ENCODE data around the gene WNK4.
A peak's percentile ranks its signal among the peaks of the same experiment; 100 is the strongest.

Gene WNK4

DNA sequence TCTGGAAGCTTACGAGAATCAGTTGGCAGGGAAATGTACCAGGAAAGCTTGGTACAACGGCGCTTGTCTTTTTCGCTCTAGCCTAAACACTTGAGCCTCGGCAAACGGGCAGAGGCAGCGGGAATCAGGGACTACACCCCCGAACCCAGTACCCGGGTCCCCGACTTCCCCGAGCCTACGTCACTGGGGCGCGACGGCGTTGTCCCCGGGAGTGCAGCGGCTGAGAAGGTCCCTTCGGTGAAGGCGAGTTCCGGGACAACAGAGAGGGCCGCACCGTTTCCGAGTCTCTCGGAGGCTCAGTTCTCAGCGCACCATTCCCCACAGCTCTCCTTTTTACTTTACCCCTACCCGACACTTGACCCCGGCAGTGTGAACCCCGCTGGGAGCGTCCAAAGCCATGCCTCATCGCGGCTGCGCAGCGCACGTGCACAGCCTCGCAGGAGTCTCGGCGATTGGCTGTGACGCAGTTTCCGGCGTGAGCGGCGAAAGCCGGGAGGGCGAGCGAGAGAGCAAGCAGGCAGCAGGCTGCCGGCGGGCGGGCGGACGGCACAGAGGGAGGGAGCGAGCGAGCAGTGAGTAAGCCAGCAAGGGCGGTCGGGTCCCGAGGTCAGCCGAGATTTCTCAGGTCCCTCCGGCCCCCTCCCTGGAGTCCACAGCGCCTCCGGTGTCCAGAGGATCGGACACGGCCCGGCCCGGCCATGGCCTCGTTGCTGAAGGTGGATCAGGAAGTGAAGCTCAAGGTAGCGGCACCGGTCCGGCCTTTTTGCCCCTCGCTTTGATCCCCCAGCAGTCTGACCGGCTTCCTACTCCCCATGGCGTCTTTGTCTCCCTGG is 52.7 kb downstream of the WNK4 start, which contains the start of gene PSME3:
Gene PSME3 (plus strand): TSS at position 464 of the 833 bp plus-strand sequence. CDS start 235 bp downstream, at position 699.
- peak; percentile 75 to 85 for DNase-seq (ENCODE audit: extremely low read depth in 1 of 2, low read depth in 1 of 2)

DNA sequence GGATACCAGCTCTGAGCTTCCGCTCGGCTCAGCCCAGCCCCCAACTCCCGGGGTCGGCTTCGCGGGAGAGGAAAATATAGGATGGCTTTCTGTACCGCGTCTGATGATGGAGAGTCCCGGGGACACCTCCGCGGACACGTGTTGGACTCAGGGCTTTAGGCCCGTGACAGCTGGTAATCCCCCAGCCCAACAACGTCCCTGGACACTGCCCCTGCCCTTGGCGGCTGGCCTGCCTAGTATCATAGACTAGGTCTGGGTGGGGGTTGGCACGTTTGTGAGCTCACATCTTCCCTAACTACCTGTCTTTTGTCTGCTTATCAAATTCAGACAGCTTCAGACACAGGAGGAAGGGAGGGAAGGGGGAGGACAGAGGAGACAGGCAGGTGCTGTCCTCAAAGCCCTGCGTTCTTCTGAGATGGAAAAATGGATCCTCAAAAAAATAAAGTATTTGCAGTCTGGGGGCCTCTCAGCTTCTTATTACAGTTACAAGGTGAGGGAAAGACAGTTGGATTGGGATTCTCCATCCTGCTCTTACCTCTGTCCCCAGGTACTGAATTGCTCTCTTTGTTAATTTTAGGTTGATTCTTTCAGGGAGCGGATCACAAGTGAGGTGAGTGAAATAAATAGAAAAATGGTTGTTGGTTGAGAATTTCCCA is 53.5 kb downstream of the WNK4 start:
- DNase-seq (ENCODE audit: extremely low read depth in 1 of 2, low read depth in 1 of 2): no peak

DNA sequence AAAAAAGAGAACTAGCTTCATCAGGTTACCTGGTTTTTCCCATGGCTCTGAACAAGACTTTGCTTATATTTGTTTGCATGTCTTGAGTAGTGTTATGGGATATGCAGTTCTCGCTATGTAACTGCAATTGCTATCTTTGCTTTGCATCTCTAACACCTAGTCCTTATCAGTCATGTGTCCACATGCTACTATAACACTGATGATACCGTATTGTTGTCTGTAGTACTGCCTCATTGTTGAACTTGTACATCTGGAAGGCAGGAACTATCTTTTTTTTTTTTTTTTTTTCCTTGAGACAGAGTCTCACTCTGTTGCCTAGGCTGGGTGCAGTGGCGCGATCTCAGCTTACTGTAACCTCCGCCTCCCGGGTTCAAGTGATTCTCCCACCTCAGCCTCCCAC is 55.3 kb downstream of the WNK4 start:
- no peak for DNase-seq (ENCODE audit: extremely low read depth in 1 of 2, low read depth in 1 of 2)

DNA sequence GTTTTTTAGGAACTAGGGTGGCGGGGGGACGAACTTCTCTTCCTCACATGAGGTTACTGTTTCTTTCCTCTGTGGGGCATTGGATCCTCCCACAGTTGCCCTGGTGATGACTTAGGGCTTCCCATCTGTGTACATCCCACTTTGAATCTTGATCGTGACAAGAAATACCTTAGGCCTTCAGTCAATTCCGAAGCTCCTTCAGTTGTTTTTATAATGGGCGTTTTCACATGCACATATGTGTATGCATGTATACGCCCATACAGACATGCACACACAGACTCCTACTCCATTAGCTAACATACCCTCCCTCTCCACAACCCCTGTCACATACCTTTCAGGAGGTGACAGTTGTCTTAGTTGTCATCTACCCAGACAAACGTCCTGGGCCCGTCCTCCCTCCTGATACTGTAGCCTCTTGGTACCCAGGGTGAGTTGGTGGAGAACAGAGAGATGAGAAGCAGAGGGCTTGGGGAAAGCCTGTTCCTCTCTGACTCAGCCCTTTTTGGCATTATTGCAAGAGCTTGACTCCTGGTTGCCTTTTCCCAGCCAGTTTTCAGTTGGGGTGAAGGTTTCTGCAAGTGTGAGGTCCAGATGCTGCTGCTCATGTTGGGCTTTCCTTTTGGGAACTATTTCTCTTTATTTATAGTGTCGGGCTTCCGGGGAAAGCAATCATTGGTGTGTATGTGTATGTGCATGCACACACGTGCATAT is 61.7 kb downstream of the WNK4 start:
- no peak for DNase-seq (ENCODE audit: extremely low read depth in 1 of 2, low read depth in 1 of 2)

DNA sequence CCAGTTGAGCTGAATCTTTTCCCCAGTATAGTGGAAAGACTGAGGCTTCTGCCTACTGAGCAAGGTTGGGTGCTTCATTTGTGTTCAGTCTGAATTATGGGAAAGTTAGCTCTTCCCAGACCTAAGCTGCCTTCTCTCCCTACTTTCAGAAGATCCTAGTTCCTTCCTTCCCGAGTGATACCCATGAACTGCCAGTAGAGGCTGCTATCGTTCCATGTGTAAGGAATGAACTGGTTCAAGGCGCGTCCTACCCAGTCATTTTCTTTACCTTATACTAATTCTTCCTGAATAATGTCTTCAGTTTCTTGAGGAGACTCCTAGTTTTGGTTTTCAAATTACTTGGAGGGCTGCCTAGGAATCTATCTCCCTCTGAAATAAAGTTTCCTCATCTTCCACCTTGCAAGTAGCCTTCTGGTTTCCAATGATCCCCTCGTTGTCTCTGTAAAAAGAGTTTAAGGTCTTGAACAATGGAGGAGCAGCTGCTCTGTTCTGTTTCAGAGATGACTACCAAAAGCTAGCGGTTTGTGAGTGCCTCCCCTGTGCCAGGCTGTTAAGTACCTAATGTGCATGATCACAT is 63.0 kb downstream of the WNK4 start:
- DNase-seq (ENCODE audit: extremely low read depth in 1 of 2, low read depth in 1 of 2): no peak

DNA sequence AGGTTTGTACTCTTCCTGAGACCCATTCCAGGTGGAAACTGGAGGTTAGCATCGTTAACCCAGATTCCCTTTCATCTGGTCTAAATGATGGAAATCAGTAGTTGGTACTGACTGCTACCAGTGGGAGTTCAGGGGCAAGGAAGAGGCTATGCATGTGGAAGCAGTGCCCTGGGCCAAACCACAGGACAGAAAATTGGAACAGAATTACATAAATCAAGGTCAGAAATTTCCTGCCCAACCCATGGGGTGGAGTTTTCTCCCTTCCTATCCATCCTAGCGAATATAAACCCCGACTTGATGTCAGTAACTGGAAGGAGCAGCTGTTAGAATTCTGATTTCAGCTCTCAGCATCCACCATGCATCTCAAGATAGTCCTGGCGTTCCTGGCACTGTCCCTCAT is 63.9 kb downstream of the WNK4 start, which contains the start of gene AOC2:
Gene AOC2 (plus strand): TSS at position 310 of the 400 bp plus-strand sequence. CDS start 47 bp downstream, at position 357.
- no peak for DNase-seq (ENCODE audit: extremely low read depth in 1 of 2, low read depth in 1 of 2)

DNA sequence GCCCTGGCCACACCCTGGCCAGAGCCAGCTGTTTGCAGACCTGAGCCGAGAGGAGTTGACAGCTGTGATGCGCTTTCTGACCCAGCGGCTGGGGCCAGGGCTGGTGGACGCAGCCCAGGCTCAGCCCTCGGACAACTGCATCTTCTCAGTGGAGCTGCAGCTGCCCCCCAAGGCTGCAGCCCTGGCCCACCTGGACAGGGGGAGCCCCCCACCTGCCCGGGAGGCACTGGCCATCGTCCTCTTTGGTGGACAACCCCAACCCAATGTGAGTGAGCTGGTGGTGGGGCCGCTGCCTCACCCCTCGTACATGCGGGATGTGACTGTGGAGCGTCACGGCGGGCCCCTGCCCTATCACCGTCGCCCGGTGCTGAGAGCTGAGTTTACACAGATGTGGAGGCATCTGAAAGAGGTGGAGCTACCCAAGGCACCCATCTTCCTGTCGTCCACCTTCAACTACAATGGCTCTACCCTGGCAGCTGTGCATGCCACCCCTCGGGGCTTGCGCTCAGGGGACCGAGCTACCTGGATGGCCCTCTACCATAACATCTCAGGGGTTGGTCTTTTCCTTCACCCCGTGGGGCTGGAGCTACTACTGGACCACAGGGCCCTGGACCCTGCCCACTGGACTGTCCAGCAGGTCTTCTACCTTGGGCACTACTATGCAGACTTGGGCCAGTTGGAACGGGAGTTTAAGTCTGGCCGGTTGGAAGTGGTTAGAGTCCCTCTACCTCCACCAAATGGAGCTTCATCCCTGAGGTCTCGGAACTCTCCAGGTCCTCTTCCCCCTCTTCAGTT is 64.5 kb downstream of the WNK4 start:
- DNase-seq (ENCODE audit: extremely low read depth in 1 of 2, low read depth in 1 of 2): no peak

DNA sequence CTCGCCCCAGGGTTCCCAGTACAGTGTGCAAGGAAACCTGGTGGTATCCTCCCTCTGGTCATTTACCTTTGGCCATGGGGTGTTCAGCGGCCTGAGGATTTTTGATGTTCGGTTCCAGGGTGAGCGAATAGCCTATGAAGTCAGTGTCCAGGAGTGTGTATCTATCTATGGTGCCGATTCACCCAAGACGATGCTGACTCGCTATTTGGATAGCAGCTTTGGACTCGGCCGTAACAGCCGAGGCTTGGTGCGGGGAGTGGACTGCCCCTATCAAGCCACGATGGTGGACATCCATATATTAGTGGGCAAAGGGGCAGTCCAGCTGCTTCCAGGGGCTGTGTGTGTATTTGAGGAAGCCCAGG is 65.1 kb downstream of the WNK4 start:
- DNase-seq (ENCODE audit: extremely low read depth in 1 of 2, low read depth in 1 of 2): no peak

DNA sequence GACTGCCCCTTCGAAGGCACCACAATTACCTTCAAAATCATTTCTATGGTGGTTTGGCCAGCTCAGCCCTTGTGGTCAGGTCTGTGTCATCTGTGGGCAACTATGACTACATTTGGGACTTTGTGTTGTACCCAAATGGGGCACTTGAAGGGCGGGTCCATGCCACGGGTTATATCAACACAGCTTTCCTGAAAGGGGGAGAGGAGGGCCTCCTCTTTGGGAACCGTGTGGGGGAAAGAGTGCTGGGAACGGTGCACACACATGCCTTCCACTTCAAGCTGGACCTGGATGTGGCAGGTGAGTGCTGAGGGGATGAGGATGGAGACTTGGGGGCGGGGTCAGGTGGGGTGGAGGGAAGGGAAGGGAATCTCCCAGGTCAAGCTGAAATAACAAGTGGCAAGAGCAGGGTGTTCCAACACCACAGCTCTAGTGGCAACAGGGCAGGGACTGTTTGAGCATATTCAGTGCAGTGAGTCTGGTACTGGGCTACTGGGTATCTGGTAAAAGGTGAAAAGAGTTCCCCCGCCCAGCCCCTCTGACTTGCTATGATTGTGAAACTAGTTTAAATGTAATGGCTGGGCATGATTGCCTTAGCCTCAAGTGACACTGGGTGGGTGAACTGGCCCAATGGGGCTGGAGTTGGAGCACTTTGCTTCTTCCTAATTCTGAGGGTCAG is 65.6 kb downstream of the WNK4 start:
- no peak for DNase-seq (ENCODE audit: extremely low read depth in 1 of 2, low read depth in 1 of 2)

Data from activated CD8-positive, alpha-beta memory T cell treated with anti-CD3 and anti-CD28 coated beads for 1 hour (primary cell).